GM18498 (cell line): ENCODE results near the gene SELL.
"Not testable (repeated sequence)": the region's sequence is repeated elsewhere in the genome, so short reads cannot be mapped to it uniquely, and the experiment has no call there.

Experiments
- ATAC-seq: cut with Tn5 transposase; IDR thresholded peaks from one replicate; pipeline ENCODE4 v1.9.1; 2021; ENCODE audit warnings: mild to moderate bottlenecking, moderate library complexity; ENCODE audit not compliant: unreplicated experiment

The SELL gene

GRCh38 chr1:169670244-169670643, 41.2 kb downstream of the SELL start:
- ATAC-seq: not testable (repeated sequence)

DNA sequence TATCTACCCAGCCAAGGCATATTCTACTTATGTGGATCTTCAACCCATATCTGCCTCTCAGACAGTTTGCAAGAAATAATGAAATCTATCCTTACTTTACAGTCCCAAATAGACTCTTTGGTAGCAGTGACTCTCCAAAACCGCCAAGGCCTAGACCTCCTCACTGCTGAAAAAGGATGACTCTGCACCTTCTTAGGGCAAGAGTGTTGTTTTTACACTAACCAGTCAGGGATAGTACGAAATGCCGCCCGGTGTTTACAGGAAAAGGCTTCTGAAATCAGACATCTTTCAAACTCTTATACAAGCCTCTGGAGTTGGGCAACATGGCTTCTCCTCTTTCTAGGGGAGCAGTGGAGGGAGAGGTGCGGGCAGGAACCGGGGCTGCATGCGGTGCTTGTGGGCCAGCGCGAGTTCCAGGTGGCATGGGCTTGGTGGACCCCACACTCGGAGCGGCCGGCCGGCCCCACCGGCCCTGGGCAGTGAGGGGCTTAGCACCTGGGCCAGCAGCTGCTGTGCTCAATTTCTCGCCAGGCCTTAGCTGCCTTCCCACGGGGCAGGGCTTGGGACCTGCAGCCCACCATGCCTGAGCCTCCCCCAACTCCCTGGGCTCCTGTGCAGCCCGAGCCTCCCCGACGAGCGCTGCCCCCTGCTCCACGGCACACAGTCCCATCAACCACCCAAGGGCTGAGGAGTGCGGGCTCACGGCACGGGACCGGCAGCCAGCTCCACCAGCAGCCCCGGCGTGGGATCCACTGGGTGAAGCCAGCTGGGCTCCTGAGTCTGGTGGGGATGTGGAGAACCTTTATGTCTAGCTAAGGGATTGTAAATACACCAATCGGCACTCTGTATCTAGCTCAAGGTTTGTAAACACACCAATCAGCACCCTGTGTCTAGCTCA, 43.5 kb downstream of the SELL start:
- ATAC-seq: not testable (repeated sequence)

- ATAC-seq: peak; percentile 74
Observed at GRCh38 chr1:169667227-169667639, 44.2 kb downstream of the SELL start.

- not testable (repeated sequence) for ATAC-seq
Observed at GRCh38 chr1:169662680-169663079, 48.7 kb downstream of the SELL start.

- not testable (repeated sequence) for ATAC-seq
Observed at GRCh38 chr1:169661066-169661465, 50.4 kb downstream of the SELL start.

DNA sequence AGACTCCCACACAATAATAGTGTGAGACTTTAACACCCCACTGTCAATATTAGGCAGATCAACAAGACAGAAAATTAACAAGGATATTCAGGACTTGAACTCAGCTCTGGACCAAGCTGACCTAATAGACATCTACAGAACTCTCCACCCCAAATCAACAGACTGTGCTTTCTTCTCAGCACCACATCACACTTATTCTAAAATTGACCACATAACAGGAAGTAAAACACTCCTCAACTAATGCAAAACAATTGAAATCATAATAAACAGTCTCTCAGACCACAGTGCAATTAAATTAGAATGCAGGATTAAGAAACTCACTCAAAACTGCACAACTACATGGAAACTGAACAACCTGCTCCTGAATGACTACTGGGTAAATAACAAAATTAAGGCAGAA, 52.6 kb downstream of the SELL start:
- ATAC-seq: not testable (repeated sequence)

- ATAC-seq: no peak
Observed at GRCh38 chr1:169653873-169654272, 57.5 kb downstream of the SELL start.

GRCh38 chr1:169651035-169651434, 60.4 kb downstream of the SELL start:
- ATAC-seq: no peak

DNA sequence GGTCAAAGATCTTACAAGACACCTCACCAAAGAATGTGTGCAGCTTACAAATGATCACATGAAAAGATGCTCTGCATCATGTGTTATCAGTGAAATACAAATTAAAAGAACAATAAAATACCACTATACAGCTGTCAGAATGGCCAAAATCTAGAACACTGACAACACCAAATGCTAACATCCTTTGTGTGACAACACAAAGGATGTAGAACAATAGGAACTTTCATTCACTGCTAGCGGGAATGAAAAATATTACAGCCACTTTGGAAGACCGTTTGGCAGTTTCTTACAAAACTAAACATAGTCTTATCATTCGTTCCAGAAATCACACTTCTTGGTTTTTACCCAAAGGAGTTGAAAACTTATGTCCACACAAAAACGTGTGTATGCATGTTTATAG, 60.9 kb downstream of the SELL start:
- ATAC-seq: no peak

- ATAC-seq: no peak
Observed at GRCh38 chr1:169648709-169649108, 62.7 kb downstream of the SELL start.

- no peak for ATAC-seq
Observed at GRCh38 chr1:169648187-169648586, 63.2 kb downstream of the SELL start.

- no peak for ATAC-seq
Observed at GRCh38 chr1:169647512-169647911, 63.9 kb downstream of the SELL start.

DNA sequence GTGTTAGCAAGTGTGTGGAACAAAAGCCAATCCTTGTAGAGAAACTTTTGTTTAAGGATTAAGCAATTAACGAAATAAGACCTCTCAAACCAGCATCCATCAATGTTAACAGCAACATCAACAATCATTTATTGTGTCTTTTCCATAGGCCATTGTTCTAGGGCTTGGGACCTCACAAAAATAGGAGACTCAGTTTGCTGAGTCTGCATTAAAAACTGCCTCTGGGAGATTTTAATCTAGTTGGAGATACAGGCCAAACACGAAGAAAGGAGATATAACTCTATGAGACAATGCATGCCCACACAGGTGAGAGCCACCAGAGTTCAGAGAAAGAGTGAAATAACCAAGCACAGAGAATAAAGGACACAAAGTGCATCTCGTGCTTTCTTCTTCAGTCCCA, 67.1 kb downstream of the SELL start:
- ATAC-seq: no peak
